ENCODE results near the gene ZIM2.

Gene ZIM2

GRCh38 chr19:56839652-56840450 lies 675 bp downstream of the ZIM2 start:
- in situ Hi-C loops (cut with HindIII; ENCODE audit: low sequenced_read_pairs), result no loop called here

GRCh38 chr19:56838909-56839651 lies 1.4 kb downstream of the ZIM2 start:
- in situ Hi-C loops (cut with HindIII; ENCODE audit: low sequenced_read_pairs), result no loop called here

DNA sequence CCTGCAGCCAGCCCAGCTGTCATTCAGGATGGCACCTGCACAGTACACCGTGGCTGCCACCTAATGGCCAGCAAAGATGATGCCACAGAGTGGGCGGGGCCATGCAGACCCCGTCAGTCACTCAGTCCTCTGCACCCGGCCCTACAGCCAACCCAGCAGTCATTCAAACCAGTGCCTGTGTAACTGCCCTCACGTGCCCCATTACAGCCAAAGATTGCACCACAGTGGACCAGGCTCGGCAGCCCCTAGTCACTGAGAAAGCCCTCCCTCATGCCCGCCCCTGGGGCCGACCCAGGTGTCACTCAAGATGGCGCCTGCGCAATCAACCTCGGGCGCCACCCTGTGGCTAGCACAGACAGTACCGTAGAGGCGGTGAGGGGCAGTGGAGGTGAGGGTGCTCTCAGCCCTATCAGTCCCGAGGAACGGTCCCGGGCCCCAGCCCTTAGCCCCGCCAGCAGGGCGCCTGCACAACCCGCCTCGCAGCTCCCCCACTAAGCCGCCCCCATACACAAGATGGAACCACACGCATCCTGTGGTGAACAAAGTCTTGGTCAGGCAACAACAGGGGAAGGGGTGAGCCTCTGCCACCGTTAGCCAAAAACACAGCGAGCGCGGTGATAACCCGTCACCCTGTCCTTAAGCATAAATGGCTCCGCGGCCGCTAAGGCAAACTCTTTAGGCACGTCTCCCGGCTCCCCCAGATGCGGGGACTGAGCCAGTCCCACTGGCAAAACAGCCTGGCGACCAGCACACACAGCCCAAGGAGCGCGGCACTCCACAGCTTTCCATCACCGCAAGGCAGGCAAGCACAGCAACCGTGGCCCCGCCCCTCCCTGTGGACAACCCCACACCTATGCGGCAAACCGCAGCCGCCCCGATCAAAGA lies 2.3 kb downstream of the ZIM2 start:
- in situ Hi-C loops (cut with HindIII; ENCODE audit: low sequenced_read_pairs), result no loop called here

DNA sequence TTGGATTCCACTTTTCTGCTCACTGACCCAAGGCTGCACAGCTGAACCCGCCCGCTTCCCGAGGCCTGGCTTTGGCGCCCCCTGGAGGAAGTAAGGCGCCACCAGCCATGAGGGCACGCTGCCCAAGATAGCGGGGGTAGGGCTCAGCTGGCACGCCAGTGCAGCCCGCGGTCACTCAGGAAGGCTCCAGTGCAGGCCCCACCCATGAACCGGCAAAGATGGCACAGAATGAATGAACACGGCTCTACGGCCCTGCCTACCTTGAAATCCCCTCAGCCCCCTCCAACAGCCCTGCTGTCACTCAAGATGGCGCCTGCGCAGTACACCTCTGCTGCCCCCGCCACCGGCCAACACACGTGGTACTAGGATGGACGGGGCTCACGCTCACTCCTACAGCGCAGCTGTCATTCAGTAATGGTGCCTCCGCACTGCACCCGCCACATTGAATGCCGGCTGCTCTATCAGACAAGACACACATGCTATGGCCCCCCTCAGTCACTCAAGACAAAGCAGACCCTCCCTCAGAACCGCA lies 3.0 kb downstream of the ZIM2 start:
- in situ Hi-C loops (cut with HindIII; ENCODE audit: low sequenced_read_pairs), result no loop called here

GRCh38 chr19:56837004-56837403 lies 3.5 kb downstream of the ZIM2 start:
- in situ Hi-C loops (cut with HindIII; ENCODE audit: low sequenced_read_pairs), result no loop called here

- in situ Hi-C loops (cut with HindIII; ENCODE audit: low sequenced_read_pairs), result no loop called here
These were observed 4.5 kb downstream of the ZIM2 start for GRCh38 chr19:56836059-56836458.

- in situ Hi-C loops (cut with HindIII; ENCODE audit: low sequenced_read_pairs), result no loop called here
These were observed 5.1 kb downstream of the ZIM2 start for GRCh38 chr19:56835401-56835800.

- in situ Hi-C loops (cut with HindIII; ENCODE audit: low sequenced_read_pairs), result loop anchor here (5.0 kb wide), 1 partner anchor 53 kb away; no protein-coding TSS in a partner anchor
These were observed 5.8 kb downstream of the ZIM2 start for GRCh38 chr19:56834564-56835375.

- in situ Hi-C loops (cut with HindIII; ENCODE audit: low sequenced_read_pairs), result loop anchor here (5.0 kb wide), 1 partner anchor 55 kb away; no protein-coding TSS in a partner anchor
These were observed 8.1 kb downstream of the ZIM2 start for GRCh38 chr19:56832352-56832928.

- in situ Hi-C loops (cut with HindIII; ENCODE audit: low sequenced_read_pairs), result loop anchor here (5.0 kb wide), 1 partner anchor 56 kb away; no protein-coding TSS in a partner anchor
These were observed 9.3 kb downstream of the ZIM2 start for GRCh38 chr19:56831255-56831654.

DNA sequence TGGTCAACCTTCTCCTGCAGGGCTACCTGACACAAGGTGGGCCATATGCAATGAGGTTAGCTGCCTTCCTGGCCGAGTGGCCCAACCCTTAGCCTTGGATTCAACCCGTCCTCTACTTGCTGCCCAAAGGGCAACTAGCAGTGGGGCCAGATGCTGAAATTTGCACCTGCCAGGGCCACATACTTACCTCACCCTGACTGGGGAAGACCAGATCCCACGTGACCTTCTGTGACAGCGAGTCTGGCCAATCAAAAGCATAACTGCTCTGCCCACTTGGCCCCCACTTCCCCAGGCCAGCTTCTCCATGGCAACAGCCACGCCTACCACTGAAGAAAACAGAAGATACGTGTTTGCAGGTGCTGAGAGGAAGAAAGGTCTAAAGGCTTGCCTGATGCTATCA lies 10.9 kb downstream of the ZIM2 start:
- in situ Hi-C loops (cut with HindIII; ENCODE audit: low sequenced_read_pairs), result loop anchor here (5.0 kb wide), 1 partner anchor 38 kb away; no protein-coding TSS in a partner anchor

DNA sequence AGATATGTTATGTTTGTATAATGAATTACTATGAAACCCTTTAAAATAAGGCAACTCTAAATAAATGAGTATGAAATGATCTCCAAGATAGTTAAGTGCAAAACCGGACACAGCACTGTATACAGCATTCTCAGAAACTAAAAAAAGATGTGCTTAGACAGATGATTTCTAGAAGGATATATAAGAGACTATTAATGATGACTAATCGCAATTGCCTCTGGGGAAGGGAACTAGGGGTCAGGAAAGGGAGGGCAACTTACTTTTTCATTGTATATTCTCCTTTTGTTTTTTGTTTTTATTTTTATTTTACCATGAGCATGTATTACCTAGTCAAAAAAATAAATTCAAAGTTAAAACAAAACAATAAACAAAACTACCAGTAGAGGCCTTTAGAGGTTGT lies 12.8 kb downstream of the ZIM2 start:
- in situ Hi-C loops (cut with HindIII; ENCODE audit: low sequenced_read_pairs), result loop anchor here (5.0 kb wide), 1 partner anchor 40 kb away; no protein-coding TSS in a partner anchor

- in situ Hi-C loops (cut with HindIII; ENCODE audit: low sequenced_read_pairs), result no loop called here
These were observed 16.6 kb downstream of the ZIM2 start for GRCh38 chr19:56823956-56824355.

DNA sequence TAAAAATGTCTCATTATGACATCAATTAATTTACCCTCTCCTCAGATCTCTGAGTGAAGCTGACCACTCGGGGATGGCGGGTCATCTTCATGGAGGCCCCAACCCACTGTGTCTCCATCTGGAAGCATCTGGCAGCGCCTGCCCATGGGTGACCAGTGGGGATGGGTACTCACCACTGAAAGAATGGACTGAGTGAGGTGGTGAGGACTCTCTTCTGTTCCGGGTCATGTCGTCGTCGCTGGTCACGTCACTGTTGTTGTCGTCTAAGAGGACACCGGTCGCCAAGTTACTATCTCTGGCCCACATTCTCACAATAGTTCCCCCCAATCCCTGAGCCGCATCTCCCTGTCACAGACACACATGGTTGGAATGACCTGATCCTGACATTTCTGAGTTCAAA lies 17.1 kb downstream of the ZIM2 start:
- in situ Hi-C loops (cut with HindIII; ENCODE audit: low sequenced_read_pairs), result no loop called here

DNA sequence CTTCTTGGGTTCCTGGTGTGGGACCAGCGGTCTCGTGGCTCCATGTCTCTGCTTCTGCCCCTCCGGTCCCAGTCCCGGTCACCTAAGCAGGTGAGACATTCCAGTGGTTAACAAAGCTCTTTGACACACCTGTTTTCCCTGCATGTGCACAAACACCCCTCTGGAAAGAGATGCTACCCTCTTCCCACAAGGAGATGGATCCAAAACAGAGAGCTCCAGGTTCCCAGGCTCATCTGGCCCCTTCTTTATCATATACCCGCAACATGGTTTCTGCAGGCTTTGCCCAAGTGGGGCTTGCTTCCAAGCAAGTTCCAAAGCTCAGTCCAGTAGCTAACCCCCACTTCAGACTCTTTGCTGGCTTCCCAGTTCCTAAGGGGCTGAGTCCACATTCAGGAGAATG lies 17.8 kb downstream of the ZIM2 start:
- in situ Hi-C loops (cut with HindIII; ENCODE audit: low sequenced_read_pairs), result no loop called here

DNA sequence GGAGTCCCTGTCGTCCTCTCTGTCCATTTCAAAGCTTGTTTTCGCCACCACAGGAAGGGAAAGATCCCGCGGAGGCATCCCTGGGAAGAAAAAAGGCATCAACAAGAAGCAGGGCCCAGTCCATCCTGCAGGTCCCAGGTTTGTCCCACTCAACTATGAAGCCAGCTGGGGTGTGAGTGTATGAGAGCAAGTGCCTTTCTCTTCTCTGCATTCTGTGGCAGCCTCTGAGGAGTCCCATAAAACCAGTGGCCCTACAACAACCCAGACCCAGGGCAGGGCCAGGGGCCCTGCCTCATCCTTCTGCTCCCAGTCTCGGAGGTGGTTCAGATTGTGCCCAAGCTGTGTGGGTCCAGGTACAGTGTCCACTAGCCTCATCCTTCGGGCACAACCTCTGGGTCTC lies 18.9 kb downstream of the ZIM2 start:
- in situ Hi-C loops (cut with HindIII; ENCODE audit: low sequenced_read_pairs), result no loop called here

GRCh38 chr19:56821209-56821608 lies 19.3 kb downstream of the ZIM2 start:
- in situ Hi-C loops (cut with HindIII; ENCODE audit: low sequenced_read_pairs), result no loop called here

GRCh38 chr19:56819166-56819565 lies 21.4 kb downstream of the ZIM2 start:
- in situ Hi-C loops (cut with HindIII; ENCODE audit: low sequenced_read_pairs), result no loop called here

DNA sequence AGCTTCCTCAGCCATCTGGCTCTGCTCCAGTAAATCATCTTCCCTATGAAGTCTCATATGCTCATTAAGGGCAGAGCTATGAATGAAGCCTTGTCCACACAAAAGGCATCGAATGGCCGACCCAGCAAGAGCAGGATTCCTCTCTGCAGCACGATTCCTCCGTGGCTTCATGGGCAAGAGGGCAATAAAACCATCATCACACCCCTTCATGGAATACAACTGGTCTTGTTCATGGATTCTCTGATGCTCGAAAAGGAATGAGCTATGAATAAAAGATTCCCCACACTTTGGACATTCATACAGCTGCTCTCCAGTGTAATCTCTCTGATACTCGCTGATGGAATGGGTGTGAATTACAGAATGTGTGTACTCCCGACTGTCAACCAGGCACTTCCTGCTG lies 25.9 kb downstream of the ZIM2 start:
- in situ Hi-C loops (cut with HindIII; ENCODE audit: low sequenced_read_pairs), result loop anchor here (5.0 kb wide), 1 partner anchor 103 kb away; no protein-coding TSS in a partner anchor

All from endothelial cell of hepatic sinusoid (primary cell).